ENCODE data around the gene CHCHD4. TPM values are rescaled to one million over a fixed set of nuclear protein-coding genes. Genes with fewer than 3 reads are reported as not detected.

The CHCHD4 gene
- polyA plus RNA-seq, 2 of the 4 experiments (the other 2 are of a cell fraction) = 37.3 to 48.8 TPM

- Histone ChIP-seq H3K4me2 (no peak overlapping the region), H3K9me3 (peaks cover 19% of the 10 kb centered on the region), H3K4me1 (no peaks in the 10 kb centered on the region), H3K4me3 (no peak overlapping the region), H3K27ac (no peak overlapping the region)
- POLR2A ChIA-PET = interaction anchor here (1.4 kb wide), 1 partner anchor 17 kb away, joined by 5 read pairs; the partner anchor contains the start of genes LSM3 and XPC
- no peak for FAIRE-seq
- WGBS (ENCODE audit: missing lambda C conversion rate) = 92% methylated on average over 2 of the region's 2 CpGs
- CTCF ChIA-PET = interaction anchor here (0.6 to 3.3 kb wide), 5 partner anchors 8 to 207 kb away, joined by 3 to 15 read pairs (median 3); no protein-coding TSS in a partner anchor
- TF ChIP-seq JUN (IDR thresholded peaks at IDR 0.05) (no peak), USF2 (IDR thresholded peaks at IDR 0.05) (no peak), MAFK (IDR thresholded peaks at IDR 0.05; ENCODE audit: partially characterized antibody) (no peak), NR3C1 (IDR thresholded peaks at IDR 0.05) (no peak), EP300 (IDR thresholded peaks at IDR 0.05) (no peak), HOXA7 (CRISPR knock-in tag; IDR thresholded peaks at IDR 0.05) (no peak)
- ATAC-seq = no peak
- no peak for DNase-seq (ENCODE audit: low read depth in 1 of 2, low spot score in 1 of 2)
These were observed 36.6 kb upstream of the CHCHD4 start for GRCh38 chr3:14161282-14161681.

- FAIRE-seq (no peak), ATAC-seq (no peak), DNase-seq (ENCODE audit: low read depth in 1 of 2, low spot score in 1 of 2) (no peak)
- CTCF ChIA-PET = interaction anchor here (0.9 to 2.2 kb wide), 5 partner anchors 8 to 19 kb away, joined by 3 to 6 read pairs (median 4); partner anchors contain the start of genes LSM3 and XPC
- Histone ChIP-seq H3K27ac (no peak overlapping the region), H3K9me3 (peaks cover 19% of the 10 kb centered on the region), H3K4me2 (no peak overlapping the region), H3K4me3 (no peak overlapping the region), H3K4me1 (no peaks in the 10 kb centered on the region)
- POLR2A ChIA-PET = interaction anchor here (1.1 kb wide), 1 partner anchor 9 kb away, joined by 3 read pairs; no protein-coding TSS in a partner anchor
- TF ChIP-seq HES2 (IDR thresholded peaks at IDR 0.05) (no peak), KDM1A (IDR thresholded peaks at IDR 0.05; ENCODE audit: low read depth) (no peak), JUN (IDR thresholded peaks at IDR 0.05) (no peak), HMGXB4 (CRISPR knock-in tag; IDR thresholded peaks at IDR 0.05; ENCODE audit: borderline replicate concordance) (no peak), NR3C1 (IDR thresholded peaks at IDR 0.05) (no peak), FOSL2 (IDR thresholded peaks at IDR 0.05) (no peak), FOSL2 (CRISPR knock-in tag; IDR thresholded peaks at IDR 0.05) (no peak), CBX2 (IDR thresholded peaks at IDR 0.05; ENCODE audit: borderline replicate concordance, low read depth) (no peak)
- 95% methylated on average over 8 of the region's 8 CpGs for WGBS (ENCODE audit: missing lambda C conversion rate)
These were observed 34.8 kb upstream of the CHCHD4 start for GRCh38 chr3:14159426-14159825.

GRCh38 chr3:14158370-14158769 lies 33.7 kb upstream of the CHCHD4 start:
- H3K27ac ChIP-seq = no peak overlapping the region
- DNase-seq (ENCODE audit: low read depth in 1 of 2, low spot score in 1 of 2) (no peak), FAIRE-seq (no peak), ATAC-seq (no peak)
- no peak overlapping the region for H3K4me3 ChIP-seq
- H3K9me3 ChIP-seq = peaks cover 19% of the 10 kb centered on the region
- POLR2A ChIA-PET = no interaction called here
- 92% methylated on average over 14 of the region's 14 CpGs for WGBS (ENCODE audit: missing lambda C conversion rate)
- CTCF ChIA-PET = interaction anchor here (1.0 to 1.7 kb wide), 5 partner anchors 8 to 21 kb away, joined by 3 to 6 read pairs (median 3); partner anchors contain the start of genes LSM3 and XPC
- no peak overlapping the region for H3K4me2 ChIP-seq
- no peaks in the 10 kb centered on the region for H3K4me1 ChIP-seq
- TF ChIP-seq CBX8 (IDR thresholded peaks at IDR 0.05) (no peak), RFX5 (IDR thresholded peaks at IDR 0.05) (no peak), E2F6 (IDR thresholded peaks at IDR 0.05; ENCODE audit: borderline replicate concordance, low read depth) (no peak), POLR2A (IDR thresholded peaks at IDR 0.05; ENCODE audit: low read length) (no peak), EHMT2 (IDR thresholded peaks at IDR 0.05; ENCODE audit: low read depth) (no peak), SMC3 (IDR thresholded peaks at IDR 0.05) (no peak), PBX3 (IDR thresholded peaks at IDR 0.05) (no peak), POLR2AphosphoS2 (conservative IDR thresholded peaks at IDR 0.05; ENCODE audit: low read length) (no peak), CHD2 (IDR thresholded peaks at IDR 0.05; ENCODE audit: low read length, partially characterized antibody) (no peak), NR3C1 (IDR thresholded peaks at IDR 0.05) (no peak), RAD21 (conservative IDR thresholded peaks at IDR 0.05 in 1 of 2, IDR thresholded peaks at IDR 0.05 in 1 of 2) (no peak), TFCP2L1 (CRISPR knock-in tag; IDR thresholded peaks at IDR 0.05) (no peak), TP53 (CRISPR knock-in tag; IDR thresholded peaks at IDR 0.05) (no peak), RARB (CRISPR knock-in tag; IDR thresholded peaks at IDR 0.05) (no peak), MYC (IDR thresholded peaks at IDR 0.05; ENCODE audit: borderline replicate concordance, low read length) (no peak), REST (IDR thresholded peaks at IDR 0.05) (no peak)
